Left renal cortex interstitium (tissue), 4 donors: Measurements from ENCODE around the gene ITGA4. TPM values are rescaled to one million over a fixed set of nuclear protein-coding genes. Genes with fewer than 3 reads are reported as not detected.
"Not testable (repeated sequence)": the region's sequence is repeated elsewhere in the genome, so short reads cannot be mapped to it uniquely, and the experiment has no call there.

Source experiments
- DNase-seq, 4 donors: peaks; one replicate each; pipeline ENCODE4 v3.0.0-alpha.2; 2013; ENCODE audit warnings: low read depth in 4 of 4, low spot score in 2 of 4, missing footprints in 1 of 4
- polyA plus RNA-seq, 4 donors: library from polyadenylated mRNA; unstranded; fragments of 120-200 nt; gene quantifications; one replicate each; pipeline ENCODE4 v1.2.1, GENCODE V29; 2013; ENCODE audit not compliant: insufficient read length in 4 of 4

ITGA4 gene
- polyA plus RNA-seq: 10 to 100 TPM; 32.0 to 39.4 (median 37.2) TPM

GRCh38 chr2:181457121-181457740 is at the start of gene ITGA4:
Gene ITGA4 (plus strand): TSS chr2:181457386. CDS start chr2:181457655, 269 bp downstream.
- peak in 2 of 4 donors; percentile 56 to 68 for DNase-seq

GRCh38 chr2:181408861-181409260 is 48.3 kb upstream of the ITGA4 start:
- DNase-seq: no peak

GRCh38 chr2:181411105-181411849 is 45.9 kb upstream of the ITGA4 start:
- DNase-seq: no peak

GRCh38 chr2:181419129-181419855 is 37.9 kb upstream of the ITGA4 start:
- DNase-seq: no peak

- no peak for DNase-seq
Measured at GRCh38 chr2:181420259-181421130, 36.7 kb upstream of the ITGA4 start.

- no peak for DNase-seq
Measured at GRCh38 chr2:181421131-181421458, 36.1 kb upstream of the ITGA4 start.

- no peak for DNase-seq
Measured at GRCh38 chr2:181421464-181421863, 35.7 kb upstream of the ITGA4 start.

GRCh38 chr2:181426672-181427071 is 30.5 kb upstream of the ITGA4 start:
- no peak for DNase-seq

GRCh38 chr2:181430406-181431118 is 26.6 kb upstream of the ITGA4 start:
- no peak for DNase-seq

- DNase-seq: no peak
Measured at GRCh38 chr2:181431674-181432073, 25.5 kb upstream of the ITGA4 start.

- no peak for DNase-seq
Measured at GRCh38 chr2:181438261-181438660, 18.9 kb upstream of the ITGA4 start.

GRCh38 chr2:181440344-181440743 is 16.8 kb upstream of the ITGA4 start:
- DNase-seq: no peak

GRCh38 chr2:181440919-181441318 is 16.3 kb upstream of the ITGA4 start:
- DNase-seq: no peak

- DNase-seq: no peak
Measured at GRCh38 chr2:181441670-181442069, 15.5 kb upstream of the ITGA4 start.

- DNase-seq: no peak
Measured at GRCh38 chr2:181444654-181445053, 12.5 kb upstream of the ITGA4 start.

- no peak for DNase-seq
Measured at GRCh38 chr2:181446985-181447384, 10.2 kb upstream of the ITGA4 start.

- not testable (repeated sequence) for DNase-seq
Measured at GRCh38 chr2:181449278-181449677, 7.9 kb upstream of the ITGA4 start.

- DNase-seq: no peak
Measured at GRCh38 chr2:181454686-181455450, 2.3 kb upstream of the ITGA4 start.

- DNase-seq: no peak
Measured at GRCh38 chr2:181456660-181457120, 496 bp upstream of the ITGA4 start.
